Stimulated activated naive CD8-positive, alpha-beta T cell treated with anti-CD3 and anti-CD28 coated beads, Interleukin-15, amount 100 ng/mL, for 72 hours (primary cell): ENCODE results near the gene CEP97.
"Not testable (repeated sequence)": the region's sequence is repeated elsewhere in the genome, so short reads cannot be mapped to it uniquely, and the experiment has no call there.

ENCODE experiments used
- ATAC-seq: fragments of 150-1000 bp; cut with Tn5 transposase; 2 replicates; pipeline ENCODE4 v1.10.0; 2021; ENCODE audit warnings: mild to moderate bottlenecking, moderate library complexity
- DNase-seq, 2 donors: peaks; one replicate each; pipeline ENCODE4 v3.0.0; 2021 to 2022
- H3K27ac Mint-ChIP-seq, 2 donors: one replicate each; pipeline ENCODE4 v1.8.0; 2022; ENCODE audit warnings: mild to moderate bottlenecking in 2 of 2, mixed read lengths in 2 of 2, moderate library complexity in 2 of 2
- H3K27me3 Mint-ChIP-seq: one replicate; pipeline ENCODE4 v1.8.0; 2022; ENCODE audit warnings: mixed read lengths
- H3K4me1 Mint-ChIP-seq: one replicate; pipeline ENCODE4 v1.8.0; 2022; ENCODE audit warnings: mild to moderate bottlenecking, mixed read lengths
- H3K4me3 Mint-ChIP-seq, 2 donors: one replicate each; pipeline ENCODE4 v1.8.0; 2022; ENCODE audit warnings: mild to moderate bottlenecking in 2 of 2, mixed read lengths in 2 of 2, moderate library complexity in 1 of 2
- H3K9me3 Mint-ChIP-seq, 2 donors: one replicate each; pipeline ENCODE4 v1.8.0; 2022; ENCODE audit warnings: mixed read lengths in 2 of 2

The CEP97 gene

GRCh38 chr3:101693540-101693939 lies 30.9 kb upstream of the CEP97 start:
- peak overlapping the region in 1 of 2 donors; percentile 12 for H3K27ac Mint-ChIP-seq
- H3K9me3 Mint-ChIP-seq, H3K4me3 Mint-ChIP-seq, H3K27me3 Mint-ChIP-seq: not testable (repeated sequence)
- H3K4me1 Mint-ChIP-seq, result peaks cover 32% of the 10 kb centered on the region
- ATAC-seq (peak; percentile 88), DNase-seq (peak in 1 of 2 donors; percentile 36)

GRCh38 chr3:101694836-101695235 lies 29.6 kb upstream of the CEP97 start:
- H3K9me3 Mint-ChIP-seq, DNase-seq, H3K4me3 Mint-ChIP-seq, H3K27me3 Mint-ChIP-seq, ATAC-seq, H3K27ac Mint-ChIP-seq: not testable (repeated sequence)
- H3K4me1 Mint-ChIP-seq, result peaks cover 25% of the 10 kb centered on the region

GRCh38 chr3:101695779-101696372 lies 28.5 kb upstream of the CEP97 start:
- no peak overlapping the region for H3K27ac Mint-ChIP-seq
- DNase-seq (peak; percentile 25 to 39), ATAC-seq (no peak)
- no peaks in the 10 kb centered on the region for H3K9me3 Mint-ChIP-seq
- H3K4me3 Mint-ChIP-seq, result no peak overlapping the region
- H3K4me1 Mint-ChIP-seq, result peaks cover 14% of the 10 kb centered on the region
- H3K27me3 Mint-ChIP-seq, result no peaks in the 10 kb centered on the region

- no peak for ATAC-seq
- Mint-ChIP-seq H3K27me3 (no peaks in the 10 kb centered on the region), H3K9me3 (no peaks in the 10 kb centered on the region), H3K4me1 (no peaks in the 10 kb centered on the region), H3K27ac (no peak overlapping the region), H3K4me3 (no peak overlapping the region)
- no peak for DNase-seq
Measured at GRCh38 chr3:101701696-101702634, 22.4 kb upstream of the CEP97 start.

- DNase-seq (no peak), ATAC-seq (no peak)
- H3K27me3 Mint-ChIP-seq, result no peaks in the 10 kb centered on the region
- no peak overlapping the region for H3K4me3 Mint-ChIP-seq
- H3K4me1 Mint-ChIP-seq, result no peaks in the 10 kb centered on the region
- H3K9me3 Mint-ChIP-seq, result no peaks in the 10 kb centered on the region
- no peak overlapping the region for H3K27ac Mint-ChIP-seq
Measured at GRCh38 chr3:101702726-101703125, 21.7 kb upstream of the CEP97 start.

GRCh38 chr3:101703169-101703568 lies 21.2 kb upstream of the CEP97 start:
- Mint-ChIP-seq H3K27me3 (no peaks in the 10 kb centered on the region), H3K4me1 (no peaks in the 10 kb centered on the region), H3K4me3 (no peak overlapping the region), H3K9me3 (no peaks in the 10 kb centered on the region), H3K27ac (no peak overlapping the region)
- DNase-seq (no peak), ATAC-seq (no peak)

GRCh38 chr3:101704639-101705038 lies 19.8 kb upstream of the CEP97 start:
- H3K9me3 Mint-ChIP-seq, H3K27ac Mint-ChIP-seq, H3K4me1 Mint-ChIP-seq, H3K4me3 Mint-ChIP-seq, DNase-seq, H3K27me3 Mint-ChIP-seq, ATAC-seq: not testable (repeated sequence)

- ATAC-seq (no peak), DNase-seq (no peak)
- Mint-ChIP-seq H3K27ac (no peak overlapping the region), H3K4me1 (no peaks in the 10 kb centered on the region), H3K4me3 (no peak overlapping the region), H3K9me3 (no peaks in the 10 kb centered on the region), H3K27me3 (no peaks in the 10 kb centered on the region)
Measured at GRCh38 chr3:101709126-101709525, 15.3 kb upstream of the CEP97 start.

- no peak for DNase-seq
- Mint-ChIP-seq H3K27me3 (no peaks in the 10 kb centered on the region), H3K4me3 (no peak overlapping the region), H3K4me1 (peaks cover 25% of the 10 kb centered on the region), H3K27ac (no peak overlapping the region), H3K9me3 (no peaks in the 10 kb centered on the region)
- ATAC-seq, result no peak
Measured at GRCh38 chr3:101718455-101718854, 6.0 kb upstream of the CEP97 start.

GRCh38 chr3:101719604-101720185 lies 4.7 kb upstream of the CEP97 start:
- no peak overlapping the region for H3K4me3 Mint-ChIP-seq

GRCh38 chr3:101720851-101721840 lies 3.3 kb upstream of the CEP97 start:
- peaks cover 31% of the 10 kb centered on the region for H3K4me1 Mint-ChIP-seq
- no peak for ATAC-seq
- peak overlapping the region; percentile 47 to 54 for H3K4me3 Mint-ChIP-seq
- no peaks in the 10 kb centered on the region for H3K27me3 Mint-ChIP-seq
- no peaks in the 10 kb centered on the region for H3K9me3 Mint-ChIP-seq
- peak overlapping the region; percentile 54 to 60 for H3K27ac Mint-ChIP-seq
- no peak for DNase-seq

More at GRCh38 chr3:101719604-101720185, 4.7 kb upstream of the CEP97 start:
- no peak for DNase-seq
- H3K9me3 Mint-ChIP-seq, result no peaks in the 10 kb centered on the region
- H3K27me3 Mint-ChIP-seq, result no peaks in the 10 kb centered on the region
- H3K4me1 Mint-ChIP-seq, result peaks cover 31% of the 10 kb centered on the region
- no peak overlapping the region for H3K27ac Mint-ChIP-seq
- no peak for ATAC-seq

GRCh38 chr3:101722394-101723173 lies 1.8 kb upstream of the CEP97 start:
- H3K27me3 Mint-ChIP-seq, result no peaks in the 10 kb centered on the region
- DNase-seq (no peak), ATAC-seq (no peak)
- H3K4me1 Mint-ChIP-seq, result peaks cover 38% of the 10 kb centered on the region
- peak overlapping the region in 1 of 2 donors; percentile 1 for H3K27ac Mint-ChIP-seq
- no peaks in the 10 kb centered on the region for H3K9me3 Mint-ChIP-seq
- H3K4me3 Mint-ChIP-seq, result peak overlapping the region; percentile 28 to 54

GRCh38 chr3:101725194-101725889 lies 928 bp downstream of the CEP97 start:
- Mint-ChIP-seq H3K4me1 (peaks cover 38% of the 10 kb centered on the region), H3K9me3 (no peaks in the 10 kb centered on the region), H3K27ac (peak overlapping the region; percentile 59 to 92), H3K4me3 (peak overlapping the region; percentile 94 to 99), H3K27me3 (no peaks in the 10 kb centered on the region)
- DNase-seq (peak; percentile 33 to 38), ATAC-seq (peak; percentile 37)

- Mint-ChIP-seq H3K9me3 (no peaks in the 10 kb centered on the region), H3K27ac (peak overlapping the region in 1 of 2 donors; percentile 31), H3K4me1 (peaks cover 33% of the 10 kb centered on the region), H3K4me3 (peak overlapping the region; percentile 94 to 99), H3K27me3 (no peaks in the 10 kb centered on the region)
- ATAC-seq, result no peak
- no peak for DNase-seq
Measured at GRCh38 chr3:101725890-101726275, 1.5 kb downstream of the CEP97 start.
